Neuronal stem cell (in vitro differentiated cells): ENCODE data around the gene GJB3.

Experiments used
- DNase-seq: peaks from one replicate; pipeline ENCODE4 v3.0.0-alpha.2; 2013; ENCODE audit warnings: low spot score
- H2AFZ ChIP-seq: one replicate; pipeline ENCODE4 v1.6.1; 2013; ENCODE audit warnings: mild to moderate bottlenecking, low read length, inconsistent platforms
- H2AK5ac ChIP-seq: 2 replicates; pipeline ENCODE4 v1.6.1; 2013; ENCODE audit warnings: low read depth, mild to moderate bottlenecking, inconsistent platforms, low read length, moderate library complexity, mixed read lengths
- H2BK120ac ChIP-seq: 2 replicates; pipeline ENCODE4 v1.6.1; 2013; ENCODE audit warnings: low read depth, mild to moderate bottlenecking, inconsistent platforms, low read length, moderate library complexity, mixed read lengths
- H2BK12ac ChIP-seq: one replicate; pipeline ENCODE4 v1.6.1; 2013; ENCODE audit warnings: low read length, inconsistent platforms
- H2BK15ac ChIP-seq: 2 replicates; pipeline ENCODE4 v1.6.1; 2013; ENCODE audit warnings: mild to moderate bottlenecking, low read length, inconsistent platforms, mixed read lengths
- H2BK5ac ChIP-seq: one replicate; pipeline ENCODE4 v1.6.1; 2013; ENCODE audit warnings: inconsistent platforms, mild to moderate bottlenecking, low read length, moderate library complexity
- H3K14ac ChIP-seq: one replicate; pipeline ENCODE4 v1.6.1; 2013; ENCODE audit warnings: low read length, inconsistent platforms
- H3K18ac ChIP-seq: 2 replicates; pipeline ENCODE4 v1.6.1; 2013; ENCODE audit warnings: low read length, inconsistent platforms
- H3K23ac ChIP-seq: 2 replicates; pipeline ENCODE4 v1.6.1; 2013; ENCODE audit warnings: low read depth, mild to moderate bottlenecking, mixed read lengths, low read length, inconsistent platforms; ENCODE audit not compliant: poor library complexity
- H3K27ac ChIP-seq: replicated peaks from 3 replicates; pipeline ENCODE4 v1.5.1; 2013; ENCODE audit warnings: low read length, inconsistent platforms
- H3K27me3 ChIP-seq, 3 experiments: 2 replicates each; pipeline ENCODE4 v1.6.1; 2013; ENCODE audit warnings: low read length in 3 of 3, mild to moderate bottlenecking in 2 of 3, inconsistent platforms in 1 of 3, low read depth in 1 of 3, mixed read lengths in 1 of 3, moderate library complexity in 1 of 3; ENCODE audit not compliant: control insufficient read depth in 3 of 3, insufficient read depth in 3 of 3
- H3K36me3 ChIP-seq, 2 donors: replicated peaks in 1 of 2; 2 replicates each; pipeline ENCODE4 v1.6.1; 2013; ENCODE audit warnings: low read length in 2 of 2; ENCODE audit not compliant: control insufficient read depth in 2 of 2, insufficient read depth in 2 of 2
- H3K4ac ChIP-seq: 2 replicates; pipeline ENCODE4 v1.6.1; 2013; ENCODE audit warnings: inconsistent platforms, mild to moderate bottlenecking, low read length, moderate library complexity
- H3K4me1 ChIP-seq, 2 donors: 1 replicate in 1 of 2; 2 replicates in 1 of 2; pipeline ENCODE4 v1.6.1; 2013; ENCODE audit warnings: low read length in 2 of 2, low read depth in 1 of 2; ENCODE audit not compliant: control insufficient read depth in 2 of 2, insufficient read depth in 1 of 2
- H3K4me2 ChIP-seq: one replicate; pipeline ENCODE4 v1.6.1; 2013; ENCODE audit warnings: mild to moderate bottlenecking, low read length, inconsistent platforms; ENCODE audit not compliant: insufficient read depth, poor library complexity, severe bottlenecking
- H3K4me3 ChIP-seq, 2 donors: 2 replicates each; pipeline ENCODE4 v1.5.1; 2013; ENCODE audit warnings: low read length in 2 of 2, mild to moderate bottlenecking in 2 of 2, inconsistent platforms in 1 of 2, moderate library complexity in 1 of 2
- H3K79me1 ChIP-seq: one replicate; pipeline ENCODE4 v1.6.1; 2013; ENCODE audit warnings: low read depth, mild to moderate bottlenecking, inconsistent platforms, low read length, moderate library complexity
- H3K9ac ChIP-seq: one replicate; pipeline ENCODE4 v1.6.1; 2013; ENCODE audit warnings: mild to moderate bottlenecking, low read depth, low read length, inconsistent platforms; ENCODE audit not compliant: poor library complexity
- H3K9me3 ChIP-seq, 2 donors: replicated peaks in 1 of 2; 2 replicates each; pipeline versions ENCODE3 to v1.6.1; 2013; ENCODE audit warnings: low read length in 2 of 2, mild to moderate bottlenecking in 2 of 2, inconsistent platforms in 1 of 2, low read depth in 1 of 2, mixed read lengths in 1 of 2, moderate library complexity in 1 of 2; ENCODE audit not compliant: control insufficient read depth in 2 of 2, insufficient read depth in 1 of 2
- H4K8ac ChIP-seq: one replicate; pipeline ENCODE4 v1.6.1; 2013; ENCODE audit warnings: low read depth, mild to moderate bottlenecking, inconsistent platforms, low read length, moderate library complexity
- H4K91ac ChIP-seq: one replicate; pipeline ENCODE4 v1.6.1; 2013; ENCODE audit warnings: low read length, low read depth, mild to moderate bottlenecking, inconsistent platforms; ENCODE audit not compliant: poor library complexity
- WGBS, 2 donors: extraction: QIAGEN DNeasy Blood & Tissue Kit; methylation state at CpG; one replicate each; pipeline ENCODE4 v1.1.7; 2013; ENCODE audit warnings: missing lambda C conversion rate in 2 of 2, mixed read lengths in 1 of 2; ENCODE audit not compliant: insufficient read length in 2 of 2, insufficient replicate concordance in 1 of 2; ENCODE audit errors: extremely low coverage in 2 of 2; 5-methylcytosine and 5-hydroxymethylcytosine counted together

The GJB3 gene

DNA sequence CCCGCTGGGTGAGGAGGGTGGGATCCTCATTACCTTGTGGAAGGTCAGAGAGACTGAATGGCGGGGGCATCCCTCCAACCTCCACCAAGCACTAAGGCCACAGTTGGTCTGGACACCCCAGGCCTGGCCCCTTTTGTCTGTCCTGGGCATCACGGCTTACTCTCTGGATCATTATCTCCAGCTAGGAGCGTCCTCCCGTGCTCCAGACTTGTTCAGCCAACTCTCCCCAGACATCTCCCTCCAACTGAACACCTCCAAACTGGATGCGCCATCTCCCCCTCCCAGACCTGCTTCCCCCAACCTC, 33.4 kb upstream of the GJB3 start:
- Histone ChIP-seq H2AFZ (no peak overlapping the region), H2BK15ac (no peak overlapping the region), H3K79me1 (no peaks in the 10 kb centered on the region), H3K27me3 (peaks cover 0 to 34% (median 0%) of the 10 kb centered on the region in 3 experiments), H3K18ac (peak overlapping the region; percentile 29), H3K9ac (no peak overlapping the region), H3K27ac (no peak overlapping the region), H3K4me1 (peaks cover 0 to 16% of the 10 kb centered on the region in 2 donors), H2BK12ac (no peak overlapping the region), H2BK5ac (peak overlapping the region; percentile 31), H3K4me2 (no peak overlapping the region), H2BK120ac (no peak overlapping the region), H4K91ac (no peak overlapping the region), H3K4ac (no peak overlapping the region), H3K4me3 (no peak overlapping the region), H3K36me3 (no peaks in the 10 kb centered on the region), H3K9me3 (no peaks in the 10 kb centered on the region), H3K14ac (no peak overlapping the region), H4K8ac (no peak overlapping the region), H2AK5ac (peak overlapping the region; percentile 44), H3K23ac (no peak overlapping the region)
- WGBS, 2 donors: no CpG with 5 or more reads among the region's 6 CpGs
- DNase-seq: no peak

DNA sequence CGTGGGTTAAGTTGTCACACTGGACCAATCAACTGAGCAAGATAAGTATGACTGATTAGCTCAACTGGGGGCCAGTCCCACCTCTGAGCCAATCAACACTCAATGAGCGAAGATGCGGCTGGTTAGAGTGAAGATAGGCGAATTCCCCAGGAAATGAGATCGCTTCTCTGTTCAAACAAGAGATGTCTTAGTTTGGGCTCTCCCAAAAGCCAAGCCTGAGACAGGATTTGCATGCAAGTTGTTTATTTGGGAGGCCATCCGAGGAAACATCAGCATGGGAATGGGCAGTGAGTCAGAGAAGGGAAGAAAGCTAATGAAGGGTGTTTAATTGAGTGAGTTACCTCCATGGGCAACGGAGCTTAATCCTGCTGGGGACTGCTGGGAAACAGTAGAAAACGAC, 31.0 kb upstream of the GJB3 start:
- Histone ChIP-seq H3K4me3 (no peak overlapping the region), H3K27ac (no peak overlapping the region)

DNA sequence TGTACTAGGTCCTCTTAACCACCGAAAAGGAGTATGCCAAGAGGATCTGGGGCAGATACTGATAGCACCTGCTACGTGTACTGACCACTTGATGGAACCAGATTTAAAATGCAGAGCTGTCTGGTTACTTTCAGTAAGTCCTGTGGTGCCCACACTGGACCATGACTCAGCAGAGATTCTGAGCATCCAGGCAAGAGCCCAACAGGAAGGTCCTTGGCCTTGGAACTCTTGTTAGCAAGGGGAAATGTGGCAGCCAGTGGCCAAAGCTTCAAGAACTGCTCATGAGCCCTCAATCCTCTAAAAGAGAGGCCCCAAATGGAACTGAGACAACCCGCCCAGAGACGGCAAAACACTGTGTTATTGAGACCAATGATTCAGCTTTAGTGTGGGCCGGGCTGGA, 30.4 kb upstream of the GJB3 start:
- H2AFZ ChIP-seq: no peak overlapping the region
- no CpG with 5 or more reads among the region's 5 CpGs for WGBS, 2 donors
- H2AK5ac ChIP-seq: peak overlapping the region; percentile 53
- no peak overlapping the region for H4K91ac ChIP-seq
- no peak overlapping the region for H2BK15ac ChIP-seq
- H3K14ac ChIP-seq: no peak overlapping the region
- peaks cover 0 to 19% of the 10 kb centered on the region in 2 donors for H3K4me1 ChIP-seq
- no peak overlapping the region for H3K9ac ChIP-seq
- no peak overlapping the region for H2BK5ac ChIP-seq
- H3K4me2 ChIP-seq: no peak overlapping the region
- peaks cover 0 to 49% (median 0%) of the 10 kb centered on the region in 3 experiments for H3K27me3 ChIP-seq
- H3K36me3 ChIP-seq: no peaks in the 10 kb centered on the region
- DNase-seq: no peak
- H3K9me3 ChIP-seq: no peaks in the 10 kb centered on the region
- H3K23ac ChIP-seq: no peak overlapping the region
- no peak overlapping the region for H4K8ac ChIP-seq
- peak overlapping the region; percentile 50 for H3K18ac ChIP-seq
- no peak overlapping the region for H3K4ac ChIP-seq
- no peaks in the 10 kb centered on the region for H3K79me1 ChIP-seq
- no peak overlapping the region for H2BK120ac ChIP-seq
- no peak overlapping the region for H3K4me3 ChIP-seq
- no peak overlapping the region for H2BK12ac ChIP-seq
- H3K27ac ChIP-seq: no peak overlapping the region

More for the DNA sequence above, 31.0 kb upstream of the GJB3 start:
- Histone ChIP-seq H2BK120ac (no peak overlapping the region), H3K4me2 (no peak overlapping the region), H3K4ac (no peak overlapping the region), H3K4me1 (peaks cover 0 to 19% of the 10 kb centered on the region in 2 donors), H3K36me3 (no peaks in the 10 kb centered on the region), H2AFZ (no peak overlapping the region), H2BK12ac (no peak overlapping the region), H3K14ac (no peak overlapping the region), H4K91ac (no peak overlapping the region), H3K18ac (no peak overlapping the region), H3K79me1 (no peaks in the 10 kb centered on the region), H2BK5ac (no peak overlapping the region), H3K23ac (no peak overlapping the region), H3K27me3 (peaks cover 0 to 46% (median 0%) of the 10 kb centered on the region in 3 experiments), H3K9ac (no peak overlapping the region), H4K8ac (no peak overlapping the region), H3K9me3 (no peaks in the 10 kb centered on the region), H2AK5ac (no peak overlapping the region), H2BK15ac (no peak overlapping the region)
- no CpG with 5 or more reads among the region's 8 CpGs for WGBS, 2 donors
- DNase-seq: no peak

GRCh38 chr1:34753163-34753562, 27.9 kb upstream of the GJB3 start:
- WGBS, 2 donors: no CpG with 5 or more reads among the region's 3 CpGs
- Histone ChIP-seq H3K14ac (no peak overlapping the region), H3K9me3 (no peaks in the 10 kb centered on the region), H3K4me3 (no peak overlapping the region), H3K4me1 (peaks cover 0 to 14% of the 10 kb centered on the region in 2 donors), H2AFZ (no peak overlapping the region), H3K27ac (no peak overlapping the region), H3K79me1 (no peaks in the 10 kb centered on the region), H3K36me3 (no peaks in the 10 kb centered on the region), H3K9ac (no peak overlapping the region), H4K91ac (no peak overlapping the region), H3K18ac (no peak overlapping the region), H3K4ac (no peak overlapping the region), H2AK5ac (no peak overlapping the region), H3K27me3 (peaks cover 0 to 49% (median 0%) of the 10 kb centered on the region in 3 experiments), H3K23ac (no peak overlapping the region), H2BK5ac (no peak overlapping the region), H2BK15ac (no peak overlapping the region), H3K4me2 (no peak overlapping the region), H4K8ac (no peak overlapping the region), H2BK12ac (no peak overlapping the region), H2BK120ac (no peak overlapping the region)
- no peak for DNase-seq
